Sigmoid colon (tissue), 7 donors: ENCODE data around the gene DHX15. TPM values are rescaled to one million over a fixed set of nuclear protein-coding genes. Genes with fewer than 3 reads are reported as not detected.

Source experiments
- DNase-seq: peaks from one replicate; pipeline ENCODE4 v3.0.0-alpha.2; 2019
- H3K27ac ChIP-seq, 4 donors: fragments of 200-600 bp; sonication (generic); one replicate each; pipeline ENCODE4 v1.5.1; 2016 to 2019; ENCODE audit warnings: mild to moderate bottlenecking in 1 of 4
- H3K27me3 ChIP-seq, 3 donors: fragments of 200-600 bp; sonication (generic); one replicate each; pipeline ENCODE4 v1.5.1; 2019; ENCODE audit warnings: mild to moderate bottlenecking in 1 of 3
- H3K36me3 ChIP-seq, 4 donors: fragments of 200-600 bp; sonication (generic); one replicate each; pipeline ENCODE4 v1.5.1; 2016 to 2019
- H3K4me1 ChIP-seq, 4 donors: fragments of 200-600 bp; sonication (generic); one replicate each; pipeline ENCODE4 v1.5.1; 2017 to 2019
- H3K4me3 ChIP-seq, 4 donors: fragments of 200-600 bp; sonication (generic); one replicate each; pipeline ENCODE4 v1.5.1; 2017 to 2019; ENCODE audit warnings: mild to moderate bottlenecking in 2 of 4, moderate library complexity in 1 of 4
- H3K9me3 ChIP-seq, 4 donors: fragments of 200-600 bp in 3 of 4; sonication (generic) in 3 of 4; one replicate each; pipeline versions ENCODE4 v1.5.1 to v1.6.1; 2013 to 2019
- CTCF ChIP-seq, 4 experiments: fragments of 450-650 bp in 3 of 4; fragments of 200-600 bp in 1 of 4; IDR thresholded peaks; one replicate each; pipeline ENCODE4 v1.5.1; 2016 to 2019; ENCODE audit warnings: antibody characterized with exemption in 4 of 4, mild to moderate bottlenecking in 3 of 4, moderate library complexity in 2 of 4
- EP300 ChIP-seq, 4 donors: sonication (generic); formaldehyde crosslinking; IDR thresholded peaks; one replicate each; pipeline ENCODE4 v1.6.1; 2017; ENCODE audit warnings: antibody characterized with exemption in 4 of 4
- POLR2A ChIP-seq, 2 donors: fragments of 450-650 bp; IDR thresholded peaks; one replicate each; pipeline ENCODE4 v1.6.1; 2016; ENCODE audit warnings: antibody characterized with exemption in 2 of 2, mild to moderate bottlenecking in 2 of 2, moderate library complexity in 2 of 2
- POLR2AphosphoS5 ChIP-seq, 4 donors: sonication (generic); formaldehyde crosslinking; IDR thresholded peaks; one replicate each; pipeline ENCODE4 v1.6.1; 2017; ENCODE audit warnings: antibody characterized with exemption in 4 of 4
- WGBS, 2 donors: extraction: QIAGEN DNeasy Blood & Tissue Kit; methylation state at CpG; one replicate each; pipeline ENCODE4 v1.1.7; 2013; 5-methylcytosine and 5-hydroxymethylcytosine counted together
- intact Hi-C: fragments of 100-400 bp; cut with DNase I; formaldehyde crosslinking; loops from one replicate; pipeline ENCODE4 v1.15.1; 2023
- polyA plus RNA-seq, 3 donors: library from polyadenylated mRNA; stranded (reverse); fragments of 200-250 nt; gene quantifications; one replicate each; pipeline ENCODE4 v1.2.3, GENCODE V29; 2013
- total RNA-seq, 4 donors: library from RNA; depleted of rRNA; stranded (reverse); fragments of >200 nt; gene quantifications; one replicate each; pipeline ENCODE4 v1.1.0, GENCODE V29; 2016
- donor health status: healthy with polysubstance abuse.
- donor health status: Bipolar disorder and iron deficiency.
- donor health status: healthy.

DHX15 gene
- total RNA-seq (100 to 1,000 TPM; 103 to 136 (median 113) TPM), polyA plus RNA-seq (10 to 100 TPM; 53.5 to 72.6 (median 72.6) TPM)

GRCh38 chr4:24584211-24584850, at the start of gene DHX15:
DHX15 (minus strand) TSS chr4:24584554; CDS start chr4:24584393, 161 bp downstream.
- Histone ChIP-seq H3K4me1 (peaks cover 0 to 44% (median 36%) of the 10 kb centered on the region in 4 donors), H3K27me3 (no peaks in the 10 kb centered on the region), H3K9me3 (no peaks in the 10 kb centered on the region), H3K4me3 (peak within 1 kb of the TSS; percentile 74 to 100 (median 94)), H3K27ac (peak within 1 kb of the TSS; percentile 98 to 100 (median 100)), H3K36me3 (no peaks in the 10 kb centered on the region)
- peak; percentile 98 for DNase-seq
- intact Hi-C loops = loop anchor here (2.0 to 10.0 kb wide), 4 partner anchors 112 to 790 kb away; partner anchors contain the start of genes ANAPC4, CCDC149 and SOD3
- TF ChIP-seq POLR2AphosphoS5 (IDR thresholded peaks at IDR 0.05) = peak; percentile 78 to 91 (median 86)
- no peak for TF ChIP-seq EP300 (IDR thresholded peaks at IDR 0.05)
- peak in 1 of 2 donors; percentile 59 for TF ChIP-seq POLR2A (IDR thresholded peaks at IDR 0.05)
- TF ChIP-seq CTCF (IDR thresholded peaks at IDR 0.05) = no peak
- WGBS, 2 donors = 0% methylated on average over 52 of the region's 52 CpGs

- no peak for DNase-seq
- no peak overlapping the region for H3K27ac ChIP-seq
- H3K36me3 ChIP-seq = no peaks in the 10 kb centered on the region
- intact Hi-C loops = no loop called here
- H3K4me3 ChIP-seq = no peak overlapping the region
- H3K4me1 ChIP-seq = no peaks in the 10 kb centered on the region
- no peaks in the 10 kb centered on the region for H3K27me3 ChIP-seq
- TF ChIP-seq POLR2AphosphoS5 (IDR thresholded peaks at IDR 0.05) = no peak
- WGBS, 2 donors = 94 to 99% methylated on average over 2 of the region's 2 CpGs
- H3K9me3 ChIP-seq = no peaks in the 10 kb centered on the region
Measured at GRCh38 chr4:24632011-24632410, 47.7 kb upstream of the DHX15 start.

GRCh38 chr4:24630937-24631336, 46.6 kb upstream of the DHX15 start:
- no peak for DNase-seq
- TF ChIP-seq POLR2A (IDR thresholded peaks at IDR 0.05) (no peak), EP300 (IDR thresholded peaks at IDR 0.05) (no peak), POLR2AphosphoS5 (IDR thresholded peaks at IDR 0.05) (no peak), CTCF (IDR thresholded peaks at IDR 0.05) (no peak)

GRCh38 chr4:24625091-24625490, 40.7 kb upstream of the DHX15 start:
- Histone ChIP-seq H3K36me3 (no peaks in the 10 kb centered on the region), H3K4me1 (peaks cover 0 to 7% (median 0%) of the 10 kb centered on the region in 4 donors), H3K4me3 (no peak overlapping the region), H3K27ac (no peak overlapping the region), H3K27me3 (no peaks in the 10 kb centered on the region), H3K9me3 (peaks cover 0 to 9% (median 0%) of the 10 kb centered on the region in 4 donors)
- DNase-seq = no peak
- no peak for TF ChIP-seq EP300 (IDR thresholded peaks at IDR 0.05)
- no peak for TF ChIP-seq POLR2AphosphoS5 (IDR thresholded peaks at IDR 0.05)
- TF ChIP-seq CTCF (IDR thresholded peaks at IDR 0.05) = no peak
- no peak for TF ChIP-seq POLR2A (IDR thresholded peaks at IDR 0.05)
- intact Hi-C loops = no loop called here
- WGBS, 2 donors = 30 to 56% methylated on average over 2 of the region's 2 CpGs

More at GRCh38 chr4:24630937-24631336, 46.6 kb upstream of the DHX15 start:
- H3K4me3 ChIP-seq = no peak overlapping the region
- no peaks in the 10 kb centered on the region for H3K36me3 ChIP-seq
- H3K9me3 ChIP-seq = no peaks in the 10 kb centered on the region
- H3K4me1 ChIP-seq = peaks cover 0 to 3% (median 0%) of the 10 kb centered on the region in 4 donors
- WGBS, 2 donors = 79 to 87% methylated on average over 5 of the region's 5 CpGs
- no peaks in the 10 kb centered on the region for H3K27me3 ChIP-seq
- H3K27ac ChIP-seq = no peak overlapping the region
- intact Hi-C loops = no loop called here

- 43 to 55% methylated on average over 1 of the region's 1 CpG for WGBS, 2 donors
- DNase-seq = no peak
- H3K27ac ChIP-seq = no peak overlapping the region
- intact Hi-C loops = no loop called here
- peaks cover 0 to 12% (median 0%) of the 10 kb centered on the region in 4 donors for H3K9me3 ChIP-seq
- TF ChIP-seq EP300 (IDR thresholded peaks at IDR 0.05) (no peak), POLR2A (IDR thresholded peaks at IDR 0.05) (no peak), POLR2AphosphoS5 (IDR thresholded peaks at IDR 0.05) (no peak), CTCF (IDR thresholded peaks at IDR 0.05) (no peak)
- peaks cover 0 to 7% (median 0%) of the 10 kb centered on the region in 4 donors for H3K4me1 ChIP-seq
- H3K27me3 ChIP-seq = no peaks in the 10 kb centered on the region
- H3K36me3 ChIP-seq = no peaks in the 10 kb centered on the region
- H3K4me3 ChIP-seq = no peak overlapping the region
Measured at GRCh38 chr4:24624381-24624780, 40.0 kb upstream of the DHX15 start.
